ENCODE measurements around the gene FKBP1B.
"Not testable (repeated sequence)": the region's sequence is repeated elsewhere in the genome, so short reads cannot be mapped to it uniquely, and the experiment has no call there.

The FKBP1B gene

GRCh38 chr2:24104906-24105305 is 55.4 kb downstream of the FKBP1B start:
- no peak overlapping the region for H3K4me3 ChIP-seq (ENCODE audit: low read depth, low read length)
- TF ChIP-seq CTCF (IDR thresholded peaks at IDR 0.05; ENCODE audit: low read depth, low read length, missing control alignments): no peak
- no peak for DNase-seq (ENCODE audit: low read depth)

GRCh38 chr2:24105816-24106215 is 56.3 kb downstream of the FKBP1B start:
- H3K4me3 ChIP-seq (ENCODE audit: low read depth, low read length): no peak overlapping the region
- DNase-seq (ENCODE audit: low read depth): no peak
- no peak for TF ChIP-seq CTCF (IDR thresholded peaks at IDR 0.05; ENCODE audit: low read depth, low read length, missing control alignments)

GRCh38 chr2:24106786-24107185 is 57.2 kb downstream of the FKBP1B start:
- no peak overlapping the region for H3K4me3 ChIP-seq (ENCODE audit: low read depth, low read length)
- TF ChIP-seq CTCF (IDR thresholded peaks at IDR 0.05; ENCODE audit: low read depth, low read length, missing control alignments): no peak
- DNase-seq (ENCODE audit: low read depth): no peak

- H3K4me3 ChIP-seq (ENCODE audit: low read depth, low read length): no peak overlapping the region
- no peak for TF ChIP-seq CTCF (IDR thresholded peaks at IDR 0.05; ENCODE audit: low read depth, low read length, missing control alignments)
- no peak for DNase-seq (ENCODE audit: low read depth)
Measured at GRCh38 chr2:24107336-24107735, 57.8 kb downstream of the FKBP1B start.

GRCh38 chr2:24109431-24109830 is 59.9 kb downstream of the FKBP1B start:
- DNase-seq (ENCODE audit: low read depth); H3K4me3 ChIP-seq (ENCODE audit: low read depth, low read length): not testable (repeated sequence)

- DNase-seq (ENCODE audit: low read depth): no peak
- no peak for TF ChIP-seq CTCF (IDR thresholded peaks at IDR 0.05; ENCODE audit: low read depth, low read length, missing control alignments)
- H3K4me3 ChIP-seq (ENCODE audit: low read depth, low read length): no peak overlapping the region
Measured at GRCh38 chr2:24110660-24111303, 61.2 kb downstream of the FKBP1B start.

- H3K4me3 ChIP-seq (ENCODE audit: low read depth, low read length): no peak overlapping the region
- no peak for TF ChIP-seq CTCF (IDR thresholded peaks at IDR 0.05; ENCODE audit: low read depth, low read length, missing control alignments)
- DNase-seq (ENCODE audit: low read depth): no peak
Measured at GRCh38 chr2:24111407-24111901, 61.9 kb downstream of the FKBP1B start.

All from GM12864 (cell line).